Osteoblast (primary cell): ENCODE measurements around the gene DGKB. TPM values are rescaled to one million over a fixed set of nuclear protein-coding genes. Genes with fewer than 3 reads are reported as not detected.
A peak's percentile ranks its signal among the peaks of the same experiment; 100 is the strongest.

ENCODE experiments used
- DNase-seq: peaks from one replicate; pipeline ENCODE4 v3.0.0; 2011; ENCODE audit warnings: low spot score, mixed read lengths; ENCODE audit not compliant: insufficient read length; ENCODE audit errors: missing footprints
- H2AFZ ChIP-seq: 2 replicates; pipeline ENCODE4 v1.6.0; 2011; ENCODE audit warnings: mild to moderate bottlenecking, low read length
- H3K27ac ChIP-seq: 2 replicates; pipeline ENCODE4 v1.5.1; 2011; ENCODE audit warnings: mild to moderate bottlenecking, low read depth, low read length, moderate library complexity
- H3K27me3 ChIP-seq: 2 replicates; pipeline ENCODE4 v1.6.0; 2012; ENCODE audit warnings: mild to moderate bottlenecking, control low read depth, inconsistent platforms, low read length, moderate library complexity; ENCODE audit not compliant: insufficient read depth
- H3K36me3 ChIP-seq: 2 replicates; pipeline ENCODE4 v1.5.1; 2011; ENCODE audit warnings: mild to moderate bottlenecking, low read length, control low read depth, moderate library complexity; ENCODE audit not compliant: insufficient read depth
- H3K4me1 ChIP-seq: 2 replicates; pipeline ENCODE4 v1.5.1; 2011; ENCODE audit warnings: mild to moderate bottlenecking, low read length, control low read depth, moderate library complexity; ENCODE audit not compliant: insufficient read depth
- H3K4me2 ChIP-seq: 2 replicates; pipeline ENCODE4 v1.6.0; 2011; ENCODE audit warnings: mild to moderate bottlenecking, low read length; ENCODE audit not compliant: insufficient read depth
- H3K4me3 ChIP-seq: fragments of 200-600 bp; sonication (generic); 3 replicates; pipeline ENCODE4 v1.5.1; 2012; ENCODE audit warnings: mild to moderate bottlenecking, low read length, inconsistent platforms; ENCODE audit not compliant: insufficient read depth
- H3K79me2 ChIP-seq: 2 replicates; pipeline ENCODE4 v1.6.0; 2012; ENCODE audit warnings: mild to moderate bottlenecking, low read length, control low read depth, inconsistent platforms; ENCODE audit not compliant: insufficient read depth
- H3K9me3 ChIP-seq: 2 replicates; pipeline ENCODE4 v1.5.1; 2011; ENCODE audit warnings: low read depth, low read length, control low read depth
- H4K20me1 ChIP-seq: 2 replicates; pipeline ENCODE4 v1.6.0; 2012; ENCODE audit warnings: mild to moderate bottlenecking, low read length, control low read depth; ENCODE audit not compliant: insufficient read depth
- CTCF ChIP-seq: IDR thresholded peaks from 2 replicates; pipeline ENCODE4 v1.5.1; 2011; ENCODE audit warnings: mild to moderate bottlenecking, low read depth, low read length, moderate library complexity; ENCODE audit errors: extremely low read depth
- total RNA-seq: library from RNA; depleted of rRNA; stranded (reverse); fragments of >200 nt; gene quantifications from 2 replicates; pipeline ENCODE4 v1.2.3, GENCODE V29; 2012

DGKB gene
- total RNA-seq, 1 donor: 1.1 TPM

GRCh38 chr7:14859267-14859666 is 43.3 kb downstream of the DGKB start:
- DNase-seq: no peak
- H3K79me2 ChIP-seq: no peaks in the 10 kb centered on the region
- H4K20me1 ChIP-seq: no peaks in the 10 kb centered on the region
- H3K9me3 ChIP-seq: no peaks in the 10 kb centered on the region
- H2AFZ ChIP-seq: peak overlapping the region; percentile 39
- H3K4me3 ChIP-seq: no peak overlapping the region
- H3K36me3 ChIP-seq: no peaks in the 10 kb centered on the region
- no peak overlapping the region for H3K27ac ChIP-seq
- no peak for TF ChIP-seq CTCF
- H3K4me2 ChIP-seq: no peak overlapping the region
- no peaks in the 10 kb centered on the region for H3K27me3 ChIP-seq
- H3K4me1 ChIP-seq: peaks cover 6% of the 10 kb centered on the region

- no peak overlapping the region for H3K27ac ChIP-seq
- H3K4me1 ChIP-seq: peaks cover 6% of the 10 kb centered on the region
- H3K9me3 ChIP-seq: no peaks in the 10 kb centered on the region
- no peaks in the 10 kb centered on the region for H3K79me2 ChIP-seq
- H3K27me3 ChIP-seq: no peaks in the 10 kb centered on the region
- H4K20me1 ChIP-seq: no peaks in the 10 kb centered on the region
- no peak for TF ChIP-seq CTCF
- H3K36me3 ChIP-seq: no peaks in the 10 kb centered on the region
- no peak overlapping the region for H3K4me3 ChIP-seq
- no peak overlapping the region for H3K4me2 ChIP-seq
- peak overlapping the region; percentile 39 for H2AFZ ChIP-seq
- DNase-seq: no peak
These were observed 43.7 kb downstream of the DGKB start for GRCh38 chr7:14858866-14859265.

GRCh38 chr7:14858410-14858809 is 44.1 kb downstream of the DGKB start:
- Histone ChIP-seq H3K4me2 (no peak overlapping the region), H3K79me2 (no peaks in the 10 kb centered on the region), H4K20me1 (no peaks in the 10 kb centered on the region), H3K36me3 (no peaks in the 10 kb centered on the region), H3K4me1 (peaks cover 6% of the 10 kb centered on the region), H2AFZ (no peak overlapping the region), H3K4me3 (no peak overlapping the region), H3K9me3 (no peaks in the 10 kb centered on the region), H3K27me3 (no peaks in the 10 kb centered on the region), H3K27ac (no peak overlapping the region)
- no peak for TF ChIP-seq CTCF
- DNase-seq: no peak

- no peak for DNase-seq
- Histone ChIP-seq H3K4me2 (no peak overlapping the region), H3K79me2 (no peaks in the 10 kb centered on the region), H3K4me1 (peaks cover 12% of the 10 kb centered on the region), H3K36me3 (no peaks in the 10 kb centered on the region), H3K9me3 (no peaks in the 10 kb centered on the region), H3K27ac (no peak overlapping the region), H4K20me1 (no peaks in the 10 kb centered on the region), H3K27me3 (no peaks in the 10 kb centered on the region), H3K4me3 (no peak overlapping the region), H2AFZ (no peak overlapping the region)
- TF ChIP-seq CTCF: no peak
These were observed 47.3 kb downstream of the DGKB start for GRCh38 chr7:14855033-14855794.
